Osteocyte (in vitro differentiated cells): ENCODE results near the gene RAPGEF4. TPM values are rescaled to one million over a fixed set of nuclear protein-coding genes. Genes with fewer than 3 reads are reported as not detected.
"Not testable (repeated sequence)": the region's sequence is repeated elsewhere in the genome, so short reads cannot be mapped to it uniquely, and the experiment has no call there.

ENCODE experiments used
- DNase-seq: peaks from one replicate; pipeline ENCODE4 v3.0.0; 2021; ENCODE audit warnings: mixed read lengths; ENCODE audit not compliant: unreplicated experiment; ENCODE audit errors: extremely low spot score
- H3K27ac Mint-ChIP-seq: one replicate; pipeline ENCODE4 v1.8.0; 2021; ENCODE audit warnings: mild to moderate bottlenecking, mixed read lengths; ENCODE audit not compliant: unreplicated experiment
- H3K27me3 Mint-ChIP-seq: one replicate; pipeline ENCODE4 v1.8.0; 2021; ENCODE audit warnings: mixed read lengths; ENCODE audit not compliant: unreplicated experiment
- H3K36me3 Mint-ChIP-seq: one replicate; pipeline ENCODE4 v1.8.0; 2021; ENCODE audit warnings: mixed read lengths; ENCODE audit not compliant: unreplicated experiment
- H3K4me1 Mint-ChIP-seq: one replicate; pipeline ENCODE4 v1.8.0; 2021; ENCODE audit warnings: mixed read lengths; ENCODE audit not compliant: unreplicated experiment
- H3K4me3 Mint-ChIP-seq: one replicate; pipeline ENCODE4 v1.8.0; 2021; ENCODE audit warnings: mild to moderate bottlenecking, moderate library complexity, mixed read lengths; ENCODE audit not compliant: unreplicated experiment
- H3K9me3 Mint-ChIP-seq: one replicate; pipeline ENCODE4 v1.8.0; 2021; ENCODE audit warnings: mixed read lengths; ENCODE audit not compliant: unreplicated experiment
- CTCF ChIP-seq: fragments of 200-600 bp; sonication (generic); IDR thresholded peaks from 2 replicates; pipeline ENCODE4 v1.5.0; 2021; ENCODE audit warnings: antibody characterized with exemption, mild to moderate bottlenecking, moderate library complexity
- total RNA-seq: library from RNA; stranded (reverse); gene quantifications from 2 replicates; pipeline ENCODE4 v1.2.1, GENCODE V29; 2021

The RAPGEF4 gene
- total RNA-seq, 1 donor from 2014 or later, result 0.91 TPM

DNA sequence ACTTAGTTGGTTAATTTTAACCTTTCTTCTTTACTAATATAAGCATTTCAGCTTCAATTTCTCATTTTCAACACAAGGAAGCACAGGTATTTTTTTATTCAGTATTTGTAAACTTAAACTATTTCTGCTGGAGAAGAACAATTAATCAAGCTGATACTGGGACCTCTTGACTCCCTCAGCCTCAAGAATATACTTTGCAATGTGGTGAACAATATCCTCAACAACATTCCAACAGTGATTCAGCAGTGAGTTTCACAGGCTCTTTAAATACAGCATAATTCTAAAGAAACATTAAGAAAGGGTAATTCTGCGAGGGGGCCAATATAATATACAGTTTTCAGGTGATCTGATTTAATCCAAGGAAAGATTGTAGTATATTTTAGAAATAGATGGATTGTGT is 10.0 kb downstream of the RAPGEF4 start:
- Mint-ChIP-seq H3K27ac (no peak overlapping the region), H3K27me3 (no peaks in the 10 kb centered on the region), H3K9me3 (peaks cover 21% of the 10 kb centered on the region), H3K36me3 (peaks cover 8% of the 10 kb centered on the region), H3K4me3 (no peak overlapping the region), H3K4me1 (peaks cover 2% of the 10 kb centered on the region)
- no peak for DNase-seq
- TF ChIP-seq CTCF, result no peak

DNA sequence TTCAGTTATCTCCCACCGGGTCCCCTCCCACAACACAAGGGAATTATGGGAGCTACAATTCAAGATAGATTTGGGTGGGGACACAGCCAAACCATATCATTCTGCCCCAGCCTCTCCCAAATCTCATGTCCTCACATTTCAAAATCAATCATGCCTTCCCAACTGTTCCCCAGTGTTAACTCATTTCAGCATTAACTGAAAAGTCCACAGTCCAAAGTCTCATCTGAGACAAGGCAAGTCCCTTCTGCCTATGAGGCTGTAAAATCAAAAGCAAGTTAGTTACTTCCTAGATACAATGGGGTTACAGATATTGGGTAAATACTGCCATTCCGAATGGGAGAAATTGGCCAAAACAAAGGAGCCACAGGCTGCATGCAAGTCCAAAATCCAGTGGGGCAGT is 12.9 kb downstream of the RAPGEF4 start:
- not testable (repeated sequence) for H3K36me3 Mint-ChIP-seq, H3K4me3 Mint-ChIP-seq, H3K4me1 Mint-ChIP-seq, H3K27me3 Mint-ChIP-seq, DNase-seq, H3K27ac Mint-ChIP-seq
- peaks cover 21% of the 10 kb centered on the region for H3K9me3 Mint-ChIP-seq

GRCh38 chr2:172749388-172749787 is 13.7 kb downstream of the RAPGEF4 start:
- H3K27me3 Mint-ChIP-seq, result peaks cover 2% of the 10 kb centered on the region
- no peak overlapping the region for H3K27ac Mint-ChIP-seq
- H3K4me1 Mint-ChIP-seq, result peaks cover 2% of the 10 kb centered on the region
- H3K36me3 Mint-ChIP-seq, result peaks cover 3% of the 10 kb centered on the region
- no peak for TF ChIP-seq CTCF
- H3K4me3 Mint-ChIP-seq, result no peak overlapping the region
- DNase-seq, result no peak
- peaks cover 15% of the 10 kb centered on the region for H3K9me3 Mint-ChIP-seq

DNA sequence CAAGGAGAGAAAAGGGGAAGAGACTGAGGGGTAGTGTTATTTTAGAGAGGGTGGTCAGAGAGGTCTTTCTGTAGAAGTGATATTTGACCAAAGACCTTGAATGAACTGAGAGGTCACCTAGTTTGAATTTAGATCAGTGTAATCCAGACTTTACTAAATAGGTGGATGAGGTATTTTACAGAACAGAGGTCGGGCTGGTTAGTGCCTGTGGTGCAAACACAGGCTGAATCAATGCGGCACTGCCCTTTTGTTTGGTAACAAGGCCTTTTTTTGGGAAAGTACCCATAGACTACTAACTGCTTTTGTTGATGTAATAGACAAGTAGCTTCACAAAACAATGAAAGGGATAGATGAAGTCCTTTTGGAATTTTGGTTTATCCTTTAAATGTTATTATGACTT is 15.9 kb downstream of the RAPGEF4 start:
- Mint-ChIP-seq H3K9me3 (peaks cover 12% of the 10 kb centered on the region), H3K4me1 (peaks cover 2% of the 10 kb centered on the region), H3K4me3 (no peak overlapping the region), H3K27ac (no peak overlapping the region), H3K36me3 (peaks cover 2% of the 10 kb centered on the region), H3K27me3 (peaks cover 3% of the 10 kb centered on the region)
- no peak for DNase-seq
- no peak for TF ChIP-seq CTCF

DNA sequence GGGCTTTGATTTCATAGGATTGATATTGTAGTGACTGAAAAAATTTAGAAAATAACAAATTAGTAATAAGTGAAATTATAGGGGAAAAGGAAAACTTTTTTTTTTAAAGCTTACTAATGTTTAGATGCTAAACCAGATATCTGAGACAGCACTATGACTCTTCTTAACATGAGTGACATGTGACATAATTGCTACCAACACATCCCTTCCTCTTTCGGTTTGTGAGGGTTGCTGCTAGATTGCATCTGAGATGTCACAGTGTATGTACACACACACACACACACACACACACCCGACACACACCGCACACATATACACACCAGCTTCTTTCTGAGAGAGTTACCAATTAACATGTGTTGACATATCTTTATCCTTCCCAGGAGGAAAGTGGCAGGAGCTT is 18.0 kb downstream of the RAPGEF4 start:
- no peak overlapping the region for H3K4me3 Mint-ChIP-seq
- peaks cover 2% of the 10 kb centered on the region for H3K36me3 Mint-ChIP-seq
- TF ChIP-seq CTCF, result no peak
- H3K27me3 Mint-ChIP-seq, result peaks cover 6% of the 10 kb centered on the region
- peaks cover 3% of the 10 kb centered on the region for H3K9me3 Mint-ChIP-seq
- H3K4me1 Mint-ChIP-seq, result peaks cover 2% of the 10 kb centered on the region
- no peak overlapping the region for H3K27ac Mint-ChIP-seq
- no peak for DNase-seq

GRCh38 chr2:172759441-172759840 is 23.8 kb downstream of the RAPGEF4 start:
- H3K9me3 Mint-ChIP-seq, result peaks cover 17% of the 10 kb centered on the region
- no peaks in the 10 kb centered on the region for H3K4me1 Mint-ChIP-seq
- no peak overlapping the region for H3K4me3 Mint-ChIP-seq
- TF ChIP-seq CTCF, result no peak
- no peak for DNase-seq
- H3K27ac Mint-ChIP-seq, result no peak overlapping the region
- H3K36me3 Mint-ChIP-seq, result peaks cover 5% of the 10 kb centered on the region
- peaks cover 5% of the 10 kb centered on the region for H3K27me3 Mint-ChIP-seq
